Panc1 (cell line): ENCODE results near the gene RCOR2.

Experiments
- CTCF ChIP-seq: fragments of 450-650 bp; IDR thresholded peaks from 2 replicates; pipeline ENCODE4 v1.5.1; 2017; ENCODE audit warnings: mild to moderate bottlenecking
- POLR2AphosphoS5 ChIP-seq: IDR thresholded peaks from 2 replicates; pipeline ENCODE4 v1.6.1; 2012; ENCODE audit warnings: mild to moderate bottlenecking, low read depth, low read length, moderate library complexity
- REST ChIP-seq, 2 experiments: IDR thresholded peaks; 2 replicates each; pipeline ENCODE4 v1.6.1; 2011 to 2012; ENCODE audit warnings: low read depth in 2 of 2, control low read depth in 1 of 2, low read length in 1 of 2, mild to moderate bottlenecking in 1 of 2, moderate library complexity in 1 of 2; ENCODE audit not compliant: insufficient read depth in 1 of 2
- SIN3A ChIP-seq: IDR thresholded peaks from 2 replicates; pipeline ENCODE4 v1.6.1; 2012; ENCODE audit warnings: low read depth, mild to moderate bottlenecking, low read length, moderate library complexity, borderline replicate concordance; ENCODE audit not compliant: insufficient read depth
- TCF7L2 ChIP-seq: IDR thresholded peaks from 2 replicates; pipeline ENCODE4 v1.6.1; 2011; ENCODE audit warnings: mild to moderate bottlenecking, low read depth, low read length, inconsistent platforms

- no peak for TF ChIP-seq CTCF
- TF ChIP-seq REST (IDR thresholded peaks at IDR 0.05; ENCODE audit: insufficient read depth in 1 of 2, low read depth in 2 of 2, low read length in 1 of 2) = no peak
- TF ChIP-seq POLR2AphosphoS5 = no peak
- no peak for TF ChIP-seq SIN3A
- no peak for TF ChIP-seq TCF7L2
These were observed 14.9 kb upstream of the RCOR2 start for GRCh38 chr11:63931876-63932275.
